GM21619 (cell line): Measurements from ENCODE around the gene GPR78.
"Not testable (repeated sequence)": the region's sequence is repeated elsewhere in the genome, so short reads cannot be mapped to it uniquely, and the experiment has no call there.

ENCODE experiments used
- ATAC-seq: cut with Tn5 transposase; IDR thresholded peaks from one replicate; pipeline ENCODE4 v1.9.1; 2021; ENCODE audit not compliant: unreplicated experiment

Gene GPR78

DNA sequence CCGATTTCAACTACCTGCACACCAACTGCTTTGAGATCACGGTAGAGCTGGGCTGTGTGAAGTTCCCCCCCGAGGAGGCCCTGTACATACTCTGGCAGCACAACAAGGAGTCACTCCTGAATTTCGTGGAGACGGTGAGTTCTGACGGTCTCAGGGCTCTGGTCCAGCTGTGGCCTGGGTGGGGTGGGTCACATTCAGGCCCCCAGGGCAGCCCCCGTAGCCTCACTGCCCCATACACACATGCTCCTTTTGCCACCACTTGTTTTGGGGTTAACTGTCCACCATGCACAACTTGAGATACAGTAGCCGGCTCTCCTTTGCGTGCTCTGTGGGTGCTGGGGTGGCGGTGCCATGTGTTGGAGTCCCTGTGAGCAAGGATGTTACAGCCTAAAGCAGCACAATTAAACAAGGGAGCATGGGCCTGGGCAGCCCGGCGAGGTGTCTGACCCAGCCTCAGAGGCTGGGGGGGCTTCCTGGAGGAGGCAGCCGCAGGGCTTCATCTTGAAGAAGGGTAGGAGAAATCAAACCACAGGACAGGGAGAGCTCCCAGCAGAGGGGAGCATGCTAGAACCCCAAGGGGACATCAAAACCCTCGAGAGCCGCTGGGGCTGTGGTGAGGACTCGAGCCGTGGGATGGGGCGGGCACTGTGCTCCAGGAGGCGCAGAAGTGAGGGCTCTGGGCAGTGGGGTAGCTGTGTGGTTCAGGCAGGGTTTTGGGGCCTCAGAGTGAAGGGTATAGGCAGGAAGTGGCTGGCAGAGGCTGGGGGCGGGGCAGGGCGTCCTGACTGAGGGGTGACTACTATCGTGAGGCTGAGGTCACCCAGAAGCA, 34.4 kb downstream of the GPR78 start:
- no peak for ATAC-seq

DNA sequence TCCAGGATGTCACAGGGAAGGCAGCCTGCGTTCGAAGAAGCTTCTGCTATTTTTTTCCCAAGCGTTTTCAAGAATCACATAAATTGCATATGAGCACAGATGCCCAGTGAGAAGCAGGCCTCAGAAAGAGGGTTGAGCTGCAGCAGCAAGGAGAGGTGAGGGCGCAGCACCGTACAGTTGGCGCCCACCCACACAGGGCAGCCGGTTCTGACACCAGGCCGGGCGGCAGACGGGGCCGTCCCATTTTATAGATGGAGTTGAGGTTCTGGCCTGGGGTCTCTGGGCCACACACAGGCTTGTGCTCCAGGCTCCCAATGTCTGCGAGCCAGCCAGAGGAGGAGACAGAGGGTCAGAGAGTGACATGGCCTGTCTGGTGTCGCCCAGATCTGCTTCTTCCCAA, 35.2 kb downstream of the GPR78 start:
- no peak for ATAC-seq

DNA sequence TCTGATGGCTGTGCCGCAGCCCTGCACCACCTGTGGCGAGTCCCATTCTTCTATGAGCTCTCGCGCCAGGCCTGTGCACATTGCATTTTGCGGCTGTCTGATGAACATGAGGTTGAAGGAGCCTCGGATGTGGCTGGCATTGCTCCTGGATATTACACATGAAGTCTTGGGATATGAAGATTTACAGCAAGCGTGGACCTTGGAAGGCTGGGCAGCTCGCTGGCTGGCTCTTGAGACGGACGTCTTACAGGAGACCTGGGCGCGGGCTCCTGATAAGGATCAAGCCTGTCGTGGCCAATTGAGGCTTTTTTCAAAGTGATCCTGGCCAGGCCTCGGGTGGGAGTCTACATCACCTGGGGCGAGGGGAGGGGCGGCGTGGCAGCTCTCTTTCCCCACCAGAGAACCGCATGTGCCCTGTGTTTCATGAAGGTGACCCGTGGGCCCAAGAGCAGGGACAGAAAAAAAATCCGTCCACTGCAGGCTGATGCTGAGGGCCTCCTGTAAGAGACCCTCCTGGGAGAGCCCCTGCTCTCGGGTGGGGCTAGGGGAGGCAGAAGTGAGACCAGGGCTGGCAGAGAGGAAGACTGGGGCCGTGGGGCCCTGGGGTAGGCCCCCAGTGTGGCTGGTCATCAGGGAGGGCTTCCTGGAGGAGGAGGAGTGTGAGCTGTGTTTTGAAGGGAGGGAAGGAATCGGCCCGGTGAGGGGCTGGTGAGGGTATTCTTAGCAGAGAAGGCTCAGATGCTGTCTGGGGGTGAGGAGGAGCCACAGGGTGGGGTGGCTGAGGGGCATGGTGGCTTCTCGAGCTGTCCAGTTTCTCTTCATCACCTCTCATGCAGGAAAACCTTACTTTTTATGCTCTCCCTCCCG, 36.0 kb downstream of the GPR78 start:
- no peak for ATAC-seq

DNA sequence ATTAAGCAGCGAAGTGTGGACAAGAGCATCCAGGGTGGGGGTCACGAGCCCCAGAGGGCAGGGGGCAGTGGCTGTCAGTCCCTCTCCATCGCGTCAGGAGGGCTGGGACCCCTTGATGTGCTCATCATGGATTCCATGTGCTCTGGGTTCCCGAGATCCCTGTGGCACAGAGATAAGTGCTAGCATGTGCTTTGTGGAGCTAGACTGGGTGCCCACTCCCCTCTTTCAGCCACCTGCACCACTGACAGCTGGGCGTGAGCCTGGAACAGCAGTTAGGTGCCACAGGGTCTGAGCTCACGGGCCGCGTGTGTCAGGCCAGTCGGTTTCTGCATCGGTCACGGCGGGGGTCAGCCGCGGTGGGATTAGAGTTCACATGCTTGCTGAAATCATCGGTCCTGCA, 36.6 kb downstream of the GPR78 start:
- no peak for ATAC-seq

DNA sequence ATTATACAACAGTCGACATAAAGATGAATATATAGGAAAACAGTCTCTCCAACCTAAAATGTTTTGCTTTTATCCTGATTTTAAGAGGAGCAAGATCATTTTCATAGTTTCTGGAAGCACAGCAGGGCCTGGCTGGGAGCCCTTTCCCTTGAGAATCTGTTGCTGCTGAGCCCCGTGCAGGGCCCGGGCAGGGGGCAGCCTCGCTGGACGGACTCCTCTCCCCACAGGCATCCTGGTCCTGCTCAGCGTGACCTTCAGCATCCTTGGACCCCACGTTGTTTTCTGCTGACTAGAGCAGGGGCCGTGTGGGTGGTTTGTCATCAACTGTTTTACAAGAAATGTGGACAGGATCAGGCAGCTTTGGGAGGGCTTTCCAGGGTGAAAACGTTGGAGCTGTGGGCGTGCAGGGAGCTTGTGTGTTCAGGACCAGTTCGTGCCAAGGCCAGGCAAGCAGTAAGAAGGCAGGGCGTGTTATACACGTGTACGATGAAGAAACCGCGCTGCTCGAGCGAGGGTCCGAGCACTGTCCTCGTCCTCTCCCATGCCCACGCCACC, 37.4 kb downstream of the GPR78 start:
- ATAC-seq: no peak

DNA sequence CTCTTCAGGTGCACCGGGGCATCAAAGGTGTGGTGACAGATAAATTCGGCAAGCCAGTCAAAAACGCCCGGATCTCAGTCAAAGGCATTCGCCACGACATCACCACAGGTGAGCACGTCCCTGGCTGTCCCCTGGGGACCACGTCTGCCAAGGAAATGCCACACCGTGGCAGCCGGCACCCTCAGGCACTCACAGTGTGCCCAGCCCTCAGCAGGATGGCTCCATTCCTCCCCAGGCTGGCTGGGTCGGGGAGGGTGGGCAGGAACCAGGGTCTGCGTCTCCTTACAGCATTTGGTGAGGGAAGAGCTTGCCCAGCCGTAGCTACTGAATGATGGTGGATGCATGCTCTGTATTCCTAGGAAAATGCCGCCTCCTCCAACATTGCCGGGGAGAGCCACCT, 38.2 kb downstream of the GPR78 start:
- no peak for ATAC-seq

DNA sequence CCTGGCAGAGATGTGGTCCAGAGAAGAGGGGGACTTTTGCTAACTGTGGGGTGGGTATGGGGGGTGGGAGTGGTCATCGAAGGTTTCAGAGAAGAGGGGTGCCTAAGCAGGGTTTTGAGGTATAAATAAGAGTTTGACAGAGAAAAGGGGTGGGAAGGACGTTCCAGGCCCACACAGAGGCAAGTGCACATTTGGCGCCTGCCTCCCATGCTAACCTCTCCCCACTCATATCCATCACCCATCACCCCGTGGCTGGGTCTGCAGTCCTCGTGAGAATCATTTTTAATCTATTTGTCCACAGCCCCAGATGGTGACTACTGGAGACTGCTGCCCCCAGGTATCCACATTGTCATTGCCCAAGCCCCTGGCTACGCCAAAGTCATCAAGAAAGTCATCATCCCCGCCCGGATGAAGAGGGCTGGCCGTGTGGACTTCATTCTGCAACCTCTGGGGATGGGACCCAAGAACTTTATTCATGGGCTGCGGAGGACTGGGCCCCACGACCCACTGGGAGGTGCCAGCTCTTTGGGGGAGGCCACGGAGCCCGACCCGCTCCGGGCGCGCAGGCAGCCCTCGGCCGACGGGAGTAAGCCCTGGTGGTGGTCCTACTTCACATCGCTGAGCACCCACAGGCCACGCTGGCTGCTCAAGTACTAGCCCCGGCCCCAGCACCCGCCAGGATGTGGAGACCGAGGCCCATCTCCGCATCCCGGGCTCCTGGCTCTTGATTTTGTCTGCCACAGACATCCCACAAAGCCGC, 38.9 kb downstream of the GPR78 start:
- ATAC-seq: no peak

DNA sequence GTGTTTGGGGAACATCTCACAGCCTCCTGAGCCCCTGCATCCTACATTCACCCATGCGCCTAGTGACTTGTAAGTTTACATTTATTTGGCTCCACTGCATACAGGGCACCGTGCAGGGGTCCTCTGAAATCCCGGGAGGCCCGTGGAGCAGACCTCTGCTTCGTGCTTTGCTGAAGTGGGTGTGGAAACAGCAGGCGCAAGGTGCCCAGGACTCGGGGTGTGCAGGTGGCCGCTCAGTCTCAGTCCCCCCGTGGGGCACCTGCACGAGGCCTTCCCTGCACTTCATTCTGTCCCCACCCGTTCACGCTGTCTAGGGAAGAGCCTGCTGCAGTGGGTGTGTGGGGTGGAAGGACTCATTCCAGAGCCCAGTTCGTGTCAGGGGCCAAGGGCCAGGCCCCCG, 40.9 kb downstream of the GPR78 start:
- ATAC-seq: not testable (repeated sequence)

DNA sequence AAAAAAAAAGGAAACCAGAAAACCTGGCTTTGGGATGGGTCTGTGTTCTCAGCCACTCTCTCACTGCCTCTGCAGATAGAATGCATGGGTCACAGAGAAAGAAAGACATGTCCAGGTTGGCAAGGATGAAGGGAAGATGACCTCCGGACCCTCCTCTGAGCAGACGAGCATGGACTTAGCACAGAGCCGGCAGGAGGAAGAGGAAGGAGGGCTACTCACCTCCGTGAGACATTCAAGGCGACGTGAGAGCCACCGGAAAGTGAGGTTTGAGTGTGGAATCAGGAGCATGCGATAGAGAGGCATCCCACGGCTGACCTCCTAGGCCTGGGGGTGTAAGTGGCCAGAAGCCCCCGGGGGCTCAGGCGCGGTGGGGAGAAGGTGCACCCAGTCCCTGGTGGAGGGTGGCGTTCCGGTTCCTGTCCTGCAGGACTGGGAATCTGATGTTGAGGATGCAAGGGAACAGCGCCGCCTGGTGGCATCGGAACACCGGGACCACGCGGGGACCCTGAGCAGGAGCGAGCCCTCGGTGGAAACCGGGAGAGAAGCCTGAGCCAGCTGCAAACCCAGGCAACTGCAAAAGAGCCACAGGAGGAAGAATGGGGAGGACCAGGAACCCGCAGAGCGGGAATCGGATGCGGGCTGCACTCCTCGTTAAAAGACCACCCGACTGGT, 44.5 kb downstream of the GPR78 start:
- not testable (repeated sequence) for ATAC-seq

DNA sequence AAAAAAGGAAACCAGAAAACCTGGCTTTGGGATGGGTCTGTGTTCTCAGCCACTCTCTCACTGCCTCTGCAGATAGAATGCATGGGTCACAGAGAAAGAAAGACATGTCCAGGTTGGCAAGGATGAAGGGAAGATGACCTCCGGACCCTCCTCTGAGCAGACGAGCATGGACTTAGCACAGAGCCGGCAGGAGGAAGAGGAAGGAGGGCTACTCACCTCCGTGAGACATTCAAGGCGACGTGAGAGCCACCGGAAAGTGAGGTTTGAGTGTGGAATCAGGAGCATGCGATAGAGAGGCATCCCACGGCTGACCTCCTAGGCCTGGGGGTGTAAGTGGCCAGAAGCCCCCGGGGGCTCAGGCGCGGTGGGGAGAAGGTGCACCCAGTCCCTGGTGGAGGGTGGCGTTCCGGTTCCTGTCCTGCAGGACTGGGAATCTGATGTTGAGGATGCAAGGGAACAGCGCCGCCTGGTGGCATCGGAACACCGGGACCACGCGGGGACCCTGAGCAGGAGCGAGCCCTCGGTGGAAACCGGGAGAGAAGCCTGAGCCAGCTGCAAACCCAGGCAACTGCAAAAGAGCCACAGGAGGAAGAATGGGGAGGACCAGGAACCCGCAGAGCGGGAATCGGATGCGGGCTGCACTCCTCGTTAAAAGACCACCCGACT, 50.2 kb downstream of the GPR78 start:
- ATAC-seq: not testable (repeated sequence)

DNA sequence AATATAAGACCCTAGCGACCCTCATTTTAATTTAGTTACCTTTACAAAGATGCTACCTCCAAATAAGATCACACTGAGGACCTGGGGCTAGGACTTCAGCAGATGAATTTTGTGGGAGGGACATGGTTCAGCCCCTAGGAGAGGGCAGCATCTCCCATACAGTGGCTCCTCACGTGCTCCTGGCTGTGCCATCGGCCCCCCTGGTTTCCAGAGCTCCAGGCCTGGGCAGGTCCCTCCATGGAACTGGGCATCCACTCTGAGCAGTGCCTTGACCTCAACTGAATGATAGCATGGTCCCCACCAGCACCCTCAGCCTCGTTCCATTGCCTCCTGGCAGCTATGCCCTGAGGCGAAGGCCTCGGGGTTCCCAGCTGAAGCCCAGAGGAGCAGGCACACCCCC, 51.7 kb downstream of the GPR78 start:
- ATAC-seq: not testable (repeated sequence)

DNA sequence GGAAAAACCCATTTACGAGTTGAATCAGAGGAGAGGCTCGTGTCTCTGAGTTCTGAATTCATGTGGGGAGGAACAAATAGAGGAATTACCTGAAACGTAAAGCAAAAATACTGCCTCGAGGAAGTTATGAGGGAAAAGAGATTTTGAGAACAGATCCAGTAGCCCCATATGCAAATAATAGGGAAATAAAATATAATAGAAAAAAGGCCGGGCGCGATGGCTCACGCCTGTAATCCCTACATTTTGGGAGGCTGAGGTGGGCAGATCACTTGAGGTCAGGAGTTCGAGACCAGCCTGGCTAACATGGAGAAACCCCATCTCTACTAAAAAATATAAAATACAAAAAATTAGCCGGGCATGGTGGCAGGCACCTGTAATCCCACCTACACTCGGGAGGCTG, 54.6 kb downstream of the GPR78 start:
- ATAC-seq: not testable (repeated sequence)

DNA sequence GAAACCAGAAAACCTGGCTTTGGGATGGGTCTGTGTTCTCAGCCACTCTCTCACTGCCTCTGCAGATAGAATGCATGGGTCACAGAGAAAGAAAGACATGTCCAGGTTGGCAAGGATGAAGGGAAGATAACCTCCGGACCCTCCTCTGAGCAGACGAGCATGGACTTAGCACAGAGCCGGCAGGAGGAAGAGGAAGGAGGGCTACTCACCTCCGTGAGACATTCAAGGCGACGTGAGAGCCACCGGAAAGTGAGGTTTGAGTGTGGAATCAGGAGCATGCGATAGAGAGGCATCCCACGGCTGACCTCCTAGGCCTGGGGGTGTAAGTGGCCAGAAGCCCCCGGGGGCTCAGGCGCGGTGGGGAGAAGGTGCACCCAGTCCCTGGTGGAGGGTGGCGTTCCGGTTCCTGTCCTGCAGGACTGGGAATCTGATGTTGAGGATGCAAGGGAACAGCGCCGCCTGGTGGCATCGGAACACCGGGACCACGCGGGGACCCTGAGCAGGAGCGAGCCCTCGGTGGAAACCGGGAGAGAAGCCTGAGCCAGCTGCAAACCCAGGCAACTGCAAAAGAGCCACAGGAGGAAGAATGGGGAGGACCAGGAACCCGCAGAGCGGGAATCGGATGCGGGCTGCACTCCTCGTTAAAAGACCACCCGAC, 55.8 kb downstream of the GPR78 start:
- ATAC-seq: not testable (repeated sequence)
